ENCODE data around the gene SRSF11. TPM values are rescaled to one million over a fixed set of nuclear protein-coding genes. Genes with fewer than 3 reads are reported as not detected.
A peak's percentile ranks its signal among the peaks of the same experiment; 100 is the strongest.
"Not testable (repeated sequence)": the region's sequence is repeated elsewhere in the genome, so short reads cannot be mapped to it uniquely, and the experiment has no call there.

Gene SRSF11
- total and polyA plus RNA-seq, 4 donors, result 76.9 to 331 (median 137) TPM

DNA sequence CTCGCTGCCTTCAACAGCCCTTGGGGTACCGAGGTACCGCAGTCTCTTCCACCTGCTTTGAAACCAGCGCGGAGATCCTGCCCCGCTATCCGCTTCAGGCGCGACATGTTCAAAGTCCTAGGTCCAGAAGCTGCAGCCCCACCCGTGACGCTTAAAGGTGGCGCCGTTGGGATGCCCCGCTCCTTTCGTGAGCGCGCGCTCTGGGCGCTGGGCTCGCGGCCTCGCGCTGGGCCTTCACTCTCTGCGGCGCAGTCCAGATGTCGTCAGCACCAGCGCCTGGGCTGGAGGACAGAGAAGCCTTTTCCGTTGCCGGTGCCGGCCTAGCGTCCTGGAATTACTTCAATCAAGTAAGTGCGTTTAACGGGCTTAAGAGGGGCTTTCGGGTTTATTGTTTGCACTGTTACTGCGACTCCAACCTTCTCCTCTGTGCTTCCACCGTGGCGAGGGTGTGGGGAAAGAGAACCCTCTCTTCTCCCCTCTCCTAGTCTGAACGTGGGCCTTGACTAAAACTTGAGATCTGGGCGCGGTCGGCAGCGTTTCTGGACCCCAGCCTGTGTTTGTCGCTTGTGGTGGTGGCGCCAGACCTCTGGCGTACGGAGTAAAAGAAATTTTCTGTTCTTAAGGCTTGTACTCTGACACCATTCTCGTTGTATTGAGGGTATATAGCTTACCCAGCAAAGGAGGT, 15.6 kb upstream of the SRSF11 start, which contains the start of gene LRRC40:
Gene LRRC40, minus strand, starts transcription at position 146 of the 685 bp plus-strand sequence. Its CDS starts 39 bp downstream, at position 107.
- peaks cover 0 to 11% (median 4%) of the 10 kb centered on the region in 4 donors for H3K36me3 ChIP-seq (ENCODE audit: control insufficient read depth in 4 of 4, insufficient read depth in 4 of 4, low read length in 4 of 4)
- DNase-seq (peak; percentile 98 to 99 (median 98)), ATAC-seq (ENCODE audit: insufficient read depth, low FRiP score) (peak; percentile 100)
- TF ChIP-seq, protein P1, sequence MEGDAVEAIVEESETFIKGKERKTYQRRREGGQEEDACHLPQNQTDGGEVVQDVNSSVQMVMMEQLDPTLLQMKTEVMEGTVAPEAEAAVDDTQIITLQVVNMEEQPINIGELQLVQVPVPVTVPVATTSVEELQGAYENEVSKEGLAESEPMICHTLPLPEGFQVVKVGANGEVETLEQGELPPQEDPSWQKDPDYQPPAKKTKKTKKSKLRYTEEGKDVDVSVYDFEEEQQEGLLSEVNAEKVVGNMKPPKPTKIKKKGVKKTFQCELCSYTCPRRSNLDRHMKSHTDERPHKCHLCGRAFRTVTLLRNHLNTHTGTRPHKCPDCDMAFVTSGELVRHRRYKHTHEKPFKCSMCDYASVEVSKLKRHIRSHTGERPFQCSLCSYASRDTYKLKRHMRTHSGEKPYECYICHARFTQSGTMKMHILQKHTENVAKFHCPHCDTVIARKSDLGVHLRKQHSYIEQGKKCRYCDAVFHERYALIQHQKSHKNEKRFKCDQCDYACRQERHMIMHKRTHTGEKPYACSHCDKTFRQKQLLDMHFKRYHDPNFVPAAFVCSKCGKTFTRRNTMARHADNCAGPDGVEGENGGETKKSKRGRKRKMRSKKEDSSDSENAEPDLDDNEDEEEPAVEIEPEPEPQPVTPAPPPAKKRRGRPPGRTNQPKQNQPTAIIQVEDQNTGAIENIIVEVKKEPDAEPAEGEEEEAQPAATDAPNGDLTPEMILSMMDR (IDR thresholded peaks at IDR 0.05; ENCODE audit: control extremely low read depth, extremely low read depth), result no peak
- no peaks in the 10 kb centered on the region for H3K9me3 ChIP-seq (ENCODE audit: control insufficient read depth in 4 of 4, insufficient read depth in 3 of 4, low read length in 3 of 4)
- H3K4me3 ChIP-seq, result peak within 1 kb of the TSS; percentile 76
- 0% methylated on average over 47 of the region's 47 CpGs for WGBS, 2 donors
- peak within 1 kb of the TSS; percentile 91 to 92 for H3K27ac ChIP-seq (ENCODE audit: low read depth in 1 of 2, low read length in 1 of 2)
- H3K9ac ChIP-seq (ENCODE audit: insufficient read depth in 1 of 2, low read length in 2 of 2), result peak within 1 kb of the TSS; percentile 96 to 99
- H3K27me3 ChIP-seq (ENCODE audit: control insufficient read depth in 3 of 3, insufficient read depth in 3 of 3, low read length in 2 of 3), result no peaks in the 10 kb centered on the region
- H3K4me1 ChIP-seq (ENCODE audit: control insufficient read depth in 5 of 5, insufficient read depth in 5 of 5, low read length in 5 of 5), result peaks cover 0 to 27% (median 12%) of the 10 kb centered on the region in 5 donors

DNA sequence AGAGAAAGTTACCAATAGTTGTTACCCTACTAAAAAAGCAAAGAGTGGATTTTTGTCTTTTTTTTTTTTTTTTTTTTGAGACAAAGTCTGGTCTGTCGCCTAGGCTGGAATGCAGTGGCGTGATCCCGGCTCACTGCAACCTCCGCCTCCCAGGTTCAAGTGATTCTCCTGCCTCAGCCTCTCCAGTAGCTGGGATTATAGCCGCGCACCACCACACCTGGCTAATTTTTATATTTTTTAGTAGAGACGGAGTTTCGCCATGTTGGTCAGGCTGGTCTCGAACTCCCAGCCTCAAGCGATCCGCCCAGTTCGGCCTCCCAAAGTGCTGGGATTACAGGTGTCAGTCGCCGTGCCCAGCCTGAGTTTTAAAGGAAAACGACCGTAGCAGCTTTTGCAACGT, 14.3 kb upstream of the SRSF11 start:
- H3K9me3 ChIP-seq (ENCODE audit: control insufficient read depth in 4 of 4, insufficient read depth in 3 of 4, low read length in 3 of 4); H3K27ac ChIP-seq (ENCODE audit: low read depth in 1 of 2, low read length in 1 of 2); ATAC-seq (ENCODE audit: insufficient read depth, low FRiP score); H3K4me3 ChIP-seq; DNase-seq; H3K27me3 ChIP-seq (ENCODE audit: control insufficient read depth in 3 of 3, insufficient read depth in 3 of 3, low read length in 2 of 3): not testable (repeated sequence)
- WGBS, 2 donors, result 78 to 92% methylated on average over 17 of the region's 17 CpGs
- peaks cover 0 to 11% (median 4%) of the 10 kb centered on the region in 4 donors for H3K36me3 ChIP-seq (ENCODE audit: control insufficient read depth in 4 of 4, insufficient read depth in 4 of 4, low read length in 4 of 4)
- peak overlapping the region; percentile 93 to 99 for H3K9ac ChIP-seq (ENCODE audit: insufficient read depth in 1 of 2, low read length in 2 of 2)
- H3K4me1 ChIP-seq (ENCODE audit: control insufficient read depth in 5 of 5, insufficient read depth in 5 of 5, low read length in 5 of 5), result peaks cover 0 to 27% (median 12%) of the 10 kb centered on the region in 5 donors

DNA sequence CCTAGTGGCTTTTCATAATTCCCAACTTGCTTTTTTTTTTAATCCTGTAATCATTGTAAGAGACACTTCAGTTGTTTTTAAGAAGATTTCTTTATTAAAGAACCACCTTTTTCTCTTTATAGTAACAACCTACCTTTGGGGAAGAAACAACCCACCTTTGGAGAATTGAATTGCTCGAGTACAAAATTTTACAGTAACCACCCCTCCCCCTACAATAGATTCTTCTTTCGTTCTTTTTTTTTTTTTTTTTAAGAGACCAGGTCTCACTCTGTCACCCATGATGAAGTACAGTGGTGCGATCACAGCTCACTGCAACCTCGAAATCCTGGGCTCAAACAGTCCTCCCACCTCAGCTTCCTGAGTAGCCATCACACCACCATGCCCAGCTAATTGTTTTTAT, 13.7 kb upstream of the SRSF11 start:
- H3K9ac ChIP-seq (ENCODE audit: insufficient read depth in 1 of 2, low read length in 2 of 2), result no peak overlapping the region
- TF ChIP-seq, protein P1 (IDR thresholded peaks at IDR 0.05; ENCODE audit: control extremely low read depth, extremely low read depth), result no peak
- H3K9me3 ChIP-seq (ENCODE audit: control insufficient read depth in 4 of 4, insufficient read depth in 3 of 4, low read length in 3 of 4), result no peaks in the 10 kb centered on the region
- no peaks in the 10 kb centered on the region for H3K27me3 ChIP-seq (ENCODE audit: control insufficient read depth in 3 of 3, insufficient read depth in 3 of 3, low read length in 2 of 3)
- H3K4me3 ChIP-seq, result no peak overlapping the region
- H3K27ac ChIP-seq (ENCODE audit: low read depth in 1 of 2, low read length in 1 of 2), result no peak overlapping the region
- ATAC-seq (ENCODE audit: insufficient read depth, low FRiP score), result no peak
- 88 to 93% methylated on average over 4 of the region's 4 CpGs for WGBS, 2 donors
- H3K36me3 ChIP-seq (ENCODE audit: control insufficient read depth in 4 of 4, insufficient read depth in 4 of 4, low read length in 4 of 4), result peaks cover 0 to 11% (median 4%) of the 10 kb centered on the region in 4 donors
- peaks cover 0 to 27% (median 12%) of the 10 kb centered on the region in 5 donors for H3K4me1 ChIP-seq (ENCODE audit: control insufficient read depth in 5 of 5, insufficient read depth in 5 of 5, low read length in 5 of 5)
- no peak for DNase-seq

DNA sequence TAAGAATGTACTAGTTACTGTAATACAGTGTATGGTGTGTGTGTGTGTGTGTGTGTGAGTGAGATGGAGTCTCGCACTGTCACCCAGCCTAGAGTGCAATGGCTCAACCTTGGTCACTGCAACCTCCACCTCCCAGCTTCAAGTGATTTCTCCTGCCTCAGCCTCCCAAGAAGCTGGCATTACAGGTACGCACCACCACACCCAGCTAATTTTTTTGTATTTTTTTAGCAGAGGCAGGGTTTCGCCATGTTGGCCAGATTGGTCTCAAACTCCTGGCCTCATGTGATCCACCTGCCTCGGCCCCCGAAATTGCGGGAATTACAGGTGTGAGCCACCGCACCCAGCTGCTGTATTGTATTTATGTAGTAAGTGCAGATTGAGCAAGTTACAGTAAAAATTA, 12.9 kb upstream of the SRSF11 start:
- H3K9me3 ChIP-seq (ENCODE audit: control insufficient read depth in 4 of 4, insufficient read depth in 3 of 4, low read length in 3 of 4), result no peaks in the 10 kb centered on the region
- no peaks in the 10 kb centered on the region for H3K27me3 ChIP-seq (ENCODE audit: control insufficient read depth in 3 of 3, insufficient read depth in 3 of 3, low read length in 2 of 3)
- no peak for DNase-seq
- ATAC-seq (ENCODE audit: insufficient read depth, low FRiP score), result no peak
- H3K36me3 ChIP-seq (ENCODE audit: control insufficient read depth in 4 of 4, insufficient read depth in 4 of 4, low read length in 4 of 4), result peaks cover 0 to 11% (median 6%) of the 10 kb centered on the region in 4 donors
- H3K4me3 ChIP-seq, result no peak overlapping the region
- H3K9ac ChIP-seq (ENCODE audit: insufficient read depth in 1 of 2, low read length in 2 of 2), result no peak overlapping the region
- H3K4me1 ChIP-seq (ENCODE audit: control insufficient read depth in 5 of 5, insufficient read depth in 5 of 5, low read length in 5 of 5), result peaks cover 0 to 27% (median 14%) of the 10 kb centered on the region in 5 donors
- TF ChIP-seq, protein P1 (IDR thresholded peaks at IDR 0.05; ENCODE audit: control extremely low read depth, extremely low read depth), result no peak
- 96 to 97% methylated on average over 7 of the region's 7 CpGs for WGBS, 2 donors
- H3K27ac ChIP-seq (ENCODE audit: low read depth in 1 of 2, low read length in 1 of 2), result no peak overlapping the region

Measured in lung (tissue), 12 donors.